Brain pericyte (primary cell): ENCODE measurements around the gene FBXW5.

Experiments used
- DNase-seq: peaks from one replicate; pipeline ENCODE4 v3.0.0-alpha.2; 2012; ENCODE audit warnings: low read depth, low spot score

Gene FBXW5

DNA sequence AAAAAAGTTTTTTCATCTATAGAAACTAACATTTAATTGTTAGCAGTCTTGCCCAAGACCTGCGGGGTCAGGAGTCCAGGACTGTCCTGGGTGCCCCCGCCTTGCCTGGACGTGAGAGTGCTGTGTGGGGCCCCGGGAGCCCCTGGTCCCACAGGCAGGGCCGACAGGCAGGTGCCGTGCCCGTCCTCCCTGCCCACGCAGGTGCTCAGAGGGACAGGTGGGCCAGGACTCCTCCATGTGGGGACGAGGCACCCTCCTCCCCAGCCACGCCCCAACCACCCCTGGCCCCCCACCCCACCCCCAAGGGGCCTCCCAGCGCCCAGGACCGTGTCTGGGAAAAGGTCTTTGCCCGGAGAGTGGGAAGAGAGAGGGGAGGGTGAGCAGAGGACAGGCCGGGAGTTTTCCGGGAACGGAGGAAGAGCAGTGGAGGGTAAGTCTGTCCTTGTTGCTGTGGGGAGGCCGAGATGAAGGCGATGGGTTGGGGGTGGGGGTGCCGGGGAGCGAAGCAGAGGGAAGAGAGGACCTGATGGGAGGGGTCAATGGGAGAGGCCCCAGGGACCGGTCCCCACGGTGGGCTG lies 4.8 kb upstream of the FBXW5 start:
- DNase-seq, result no peak

- no peak for DNase-seq
Measured at GRCh38 chr9:136947955-136948510, 3.5 kb upstream of the FBXW5 start.

DNA sequence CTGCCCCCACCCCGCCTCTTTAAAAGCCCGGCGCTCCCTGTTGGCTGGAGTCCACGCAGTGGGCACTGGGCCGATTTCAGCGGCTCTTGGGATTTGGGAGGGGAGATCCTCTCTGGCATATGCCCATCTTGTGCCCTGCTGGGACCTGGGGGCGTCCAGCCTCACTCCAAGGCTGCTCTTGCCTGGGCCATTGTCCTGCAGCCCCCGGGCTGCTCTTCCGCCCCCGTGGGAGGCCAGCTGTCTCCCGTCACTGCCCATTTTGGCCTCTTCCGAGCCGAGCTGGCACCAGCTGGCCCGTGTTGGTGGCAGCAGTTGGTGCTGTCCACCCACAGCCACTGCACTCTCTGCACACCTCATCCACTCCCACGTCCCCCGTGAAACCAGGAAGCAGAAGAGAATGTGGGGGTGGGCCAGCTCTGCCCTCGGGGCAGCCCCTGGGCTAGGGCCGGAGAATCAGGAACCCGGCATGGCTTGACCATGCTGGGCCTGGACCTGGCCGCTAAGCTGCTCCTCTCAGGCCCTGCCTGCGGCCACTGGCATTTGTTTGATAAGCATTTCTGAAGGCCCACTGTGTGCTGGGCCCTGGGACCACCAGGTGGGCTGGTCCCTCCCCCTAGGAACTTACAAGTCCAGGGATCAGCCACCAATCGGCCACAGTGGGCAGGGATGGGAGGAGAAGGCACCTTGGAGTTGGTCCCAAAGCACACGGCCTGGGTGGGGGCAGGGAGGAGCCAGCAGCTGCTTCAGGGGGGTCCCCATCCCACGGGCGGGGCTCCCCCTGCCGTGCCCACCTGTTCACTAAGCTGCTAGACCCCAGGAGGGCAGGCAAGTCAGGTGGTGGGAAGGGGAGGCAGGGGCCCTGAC lies 2.7 kb upstream of the FBXW5 start:
- no peak for DNase-seq

DNA sequence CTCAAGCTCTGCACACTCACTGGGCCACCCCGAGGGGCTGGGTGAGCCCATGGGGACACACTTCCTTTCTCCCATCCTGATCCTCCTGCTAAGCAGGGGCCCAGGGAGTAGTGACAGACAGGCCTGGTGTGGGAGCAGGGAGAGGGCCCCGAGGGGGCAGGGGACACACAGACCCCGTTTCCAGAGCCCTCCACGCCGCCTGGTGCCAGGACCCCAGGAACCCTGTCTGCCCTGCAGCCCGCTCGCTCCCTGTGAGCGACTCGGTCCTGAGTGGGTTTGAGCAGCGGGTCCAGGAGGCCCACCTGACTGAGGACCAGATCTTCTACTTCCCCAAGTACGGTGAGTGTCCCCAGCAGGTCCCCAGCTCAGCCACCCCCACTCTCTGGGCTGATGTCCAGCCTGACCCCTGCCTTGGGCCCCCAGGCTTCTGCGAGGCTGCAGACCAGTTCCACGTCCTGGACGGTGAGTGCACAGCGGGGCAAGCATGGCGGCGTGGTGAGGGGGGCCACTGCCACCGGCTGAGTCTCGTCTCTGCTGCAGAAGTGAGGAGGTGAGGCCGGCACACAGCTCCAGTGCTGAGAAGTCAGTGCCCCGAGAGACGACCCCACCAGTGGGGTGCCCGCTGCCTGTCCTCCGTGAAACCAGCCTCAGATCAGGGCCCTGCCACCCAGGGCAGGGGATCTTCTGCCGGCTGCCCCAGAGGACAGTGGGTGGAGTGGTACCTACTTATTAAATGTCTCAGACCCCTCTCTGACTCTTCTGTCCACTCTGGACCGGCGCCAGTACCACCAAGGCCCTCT lies 1.9 kb upstream of the FBXW5 start:
- DNase-seq, result no peak

- no peak for DNase-seq
Measured at GRCh38 chr9:136945333-136946227, 1.0 kb upstream of the FBXW5 start.

DNA sequence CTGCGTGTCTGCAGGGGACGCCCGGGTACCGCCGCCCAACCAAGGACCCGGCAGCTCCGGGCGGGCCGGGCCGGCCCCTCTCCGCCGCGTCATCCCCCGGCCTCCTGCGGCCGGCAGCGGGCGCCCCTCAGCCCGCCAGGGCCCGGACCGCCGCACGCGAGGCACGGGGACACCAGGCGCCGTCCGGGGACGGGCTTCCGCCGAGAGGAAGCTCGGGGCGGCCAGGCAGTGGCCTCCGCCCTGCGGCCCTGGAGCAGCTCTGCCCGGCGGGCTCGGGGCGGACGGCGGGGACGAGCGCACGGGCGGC lies 373 bp downstream of the FBXW5 start:
- no peak for DNase-seq

- no peak for DNase-seq
Measured at GRCh38 chr9:136943291-136944211, 987 bp downstream of the FBXW5 start.

GRCh38 chr9:136942881-136943230 lies 1.7 kb downstream of the FBXW5 start:
- DNase-seq, result no peak

DNA sequence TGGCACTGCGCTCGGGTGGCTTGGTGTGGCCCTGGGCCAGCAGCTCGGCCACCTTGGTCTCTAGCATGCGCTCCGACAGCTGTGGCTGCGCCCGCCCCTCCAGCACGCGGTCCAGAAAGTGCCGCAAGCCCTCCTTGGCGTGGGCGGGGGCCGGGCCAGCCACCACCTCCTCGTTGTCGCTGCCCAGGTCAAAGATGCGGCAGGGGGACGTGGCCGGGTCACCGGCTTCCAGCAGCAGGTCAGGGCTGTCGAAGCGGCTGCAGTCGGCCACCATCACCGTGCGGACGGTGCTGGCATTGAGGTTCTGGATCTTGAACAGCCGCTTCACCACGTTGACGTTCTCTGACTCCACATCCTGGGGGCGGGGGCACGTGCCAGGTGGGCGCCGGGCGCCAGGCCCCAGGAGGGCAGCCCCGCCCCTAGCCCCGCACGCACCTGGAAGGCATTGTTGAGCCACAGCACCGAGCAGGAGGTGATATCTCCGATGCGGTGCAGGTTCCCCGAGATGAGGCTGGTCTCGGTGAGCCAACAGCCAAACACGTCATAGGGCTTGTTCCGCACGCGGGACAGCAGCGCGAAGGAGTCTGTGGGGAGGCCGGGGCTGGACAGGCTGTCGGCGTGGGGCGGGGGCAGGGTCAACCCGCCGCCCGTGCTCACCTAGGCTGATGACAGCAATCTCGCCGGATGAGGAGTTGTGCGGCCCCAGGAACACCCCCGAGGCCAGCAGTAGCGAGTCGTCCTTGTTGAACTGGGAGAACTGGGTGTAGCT lies 2.2 kb downstream of the FBXW5 start:
- no peak for DNase-seq

DNA sequence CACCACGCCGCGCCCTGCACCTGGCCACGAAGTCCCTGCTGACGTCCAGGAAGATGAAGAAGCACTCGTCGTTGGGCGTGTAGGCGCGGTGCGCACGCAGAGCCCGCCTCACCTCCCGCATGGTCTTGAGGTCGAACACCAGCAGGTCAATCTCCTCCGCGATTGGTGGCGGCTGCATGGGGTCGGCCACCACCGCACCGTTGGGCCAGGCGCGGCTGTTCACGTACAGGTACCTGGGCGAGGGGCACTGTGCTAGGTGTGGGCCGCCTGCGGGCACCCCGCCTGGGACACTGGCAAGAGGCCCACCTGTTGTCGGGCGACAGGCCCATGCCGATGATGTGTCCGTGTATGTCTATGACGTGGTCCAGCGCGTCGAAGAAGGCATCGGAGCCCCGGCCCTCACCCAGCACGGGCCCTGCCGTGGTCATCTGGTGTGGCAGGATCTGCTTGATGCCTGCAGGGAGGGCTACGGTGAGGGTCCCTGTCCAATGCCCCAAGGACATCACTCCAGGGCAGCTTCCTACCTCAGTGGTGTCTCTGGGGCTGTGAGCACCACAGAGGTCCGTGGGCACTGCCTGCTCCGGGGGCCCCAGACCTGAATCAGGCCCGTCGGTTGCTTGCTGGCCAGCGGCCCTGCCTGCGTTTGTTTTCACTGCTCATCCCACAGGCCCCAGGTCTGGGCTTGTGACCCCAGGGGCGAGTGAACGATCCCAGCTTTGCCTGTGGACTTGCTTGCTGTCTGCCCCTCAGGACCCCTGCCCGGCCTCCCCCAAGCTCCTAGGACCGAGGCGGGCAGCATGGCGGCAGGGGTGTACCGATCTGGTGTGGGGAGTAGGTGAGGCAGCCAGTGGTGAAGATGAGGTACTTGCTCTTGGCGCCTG lies 3.1 kb downstream of the FBXW5 start:
- DNase-seq, result no peak

- no peak for DNase-seq
Measured at GRCh38 chr9:136940526-136941230, 3.9 kb downstream of the FBXW5 start.

- no peak for DNase-seq
Measured at GRCh38 chr9:136939996-136940525, 4.5 kb downstream of the FBXW5 start.

GRCh38 chr9:136939431-136939995 lies 5.0 kb downstream of the FBXW5 start:
- no peak for DNase-seq

DNA sequence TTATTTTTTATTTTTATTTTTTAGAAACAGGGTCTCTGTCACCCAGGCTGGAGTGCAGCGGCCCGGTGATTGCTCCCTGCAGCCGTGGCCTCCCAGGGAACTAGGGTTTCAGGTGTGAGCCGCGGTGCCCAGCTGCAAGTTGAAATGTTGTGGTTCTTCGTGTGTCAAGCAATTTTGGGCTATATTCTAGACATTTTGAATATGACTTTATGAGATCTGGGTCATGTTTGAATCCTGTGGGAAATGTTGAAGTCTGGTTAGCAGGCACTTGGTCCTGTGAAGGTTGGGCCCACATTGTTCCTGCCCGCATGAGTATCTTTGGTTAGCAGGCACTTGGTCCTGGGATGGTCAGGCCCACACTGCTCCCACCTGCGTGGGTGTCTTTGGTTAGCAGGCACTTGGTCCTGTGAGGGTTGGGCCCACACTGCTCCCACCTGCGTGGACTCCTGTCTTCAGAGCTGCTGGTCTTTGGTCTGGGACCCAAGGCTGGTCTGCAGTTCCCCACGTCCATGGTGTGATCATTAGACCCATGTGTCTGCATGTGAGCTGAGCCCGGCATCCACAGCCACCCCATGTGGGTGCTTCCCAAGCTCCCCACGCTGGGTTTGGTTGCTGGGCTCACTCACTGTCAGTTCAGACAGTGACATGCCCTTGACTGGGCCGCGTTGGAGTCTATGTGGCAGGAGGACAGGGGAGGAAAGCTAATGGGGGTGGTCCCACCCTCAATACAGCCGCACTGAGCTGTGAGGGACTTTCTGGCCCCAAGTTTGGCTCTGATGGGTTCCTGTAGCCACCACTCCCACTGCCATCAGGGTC lies 7.1 kb downstream of the FBXW5 start:
- DNase-seq, result no peak

DNA sequence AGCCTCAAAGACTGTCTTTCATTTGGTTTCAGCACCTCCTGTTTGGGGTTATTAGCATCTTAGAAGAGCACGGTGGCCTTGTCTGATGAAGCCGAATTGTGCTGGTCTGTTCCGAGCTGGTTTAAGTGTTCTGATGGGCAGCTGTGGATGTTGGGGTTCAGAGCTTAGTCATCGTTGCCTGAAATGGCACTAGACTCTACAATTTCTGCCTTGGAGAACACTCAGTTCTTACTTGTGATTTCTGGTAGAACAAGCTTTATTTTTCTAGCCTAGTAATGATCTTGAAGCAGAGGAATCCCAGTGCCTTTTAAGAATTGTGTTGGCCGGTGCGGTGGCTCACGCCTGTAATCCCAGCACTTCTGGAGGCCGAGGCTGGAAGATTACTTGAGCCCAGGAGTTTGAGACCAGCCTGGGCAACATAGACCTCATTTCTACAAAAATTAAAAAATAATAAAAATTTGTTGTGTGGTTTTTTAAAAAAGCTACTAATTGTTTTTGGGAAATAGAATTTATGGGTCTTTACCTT lies 7.8 kb downstream of the FBXW5 start:
- DNase-seq, result no peak

DNA sequence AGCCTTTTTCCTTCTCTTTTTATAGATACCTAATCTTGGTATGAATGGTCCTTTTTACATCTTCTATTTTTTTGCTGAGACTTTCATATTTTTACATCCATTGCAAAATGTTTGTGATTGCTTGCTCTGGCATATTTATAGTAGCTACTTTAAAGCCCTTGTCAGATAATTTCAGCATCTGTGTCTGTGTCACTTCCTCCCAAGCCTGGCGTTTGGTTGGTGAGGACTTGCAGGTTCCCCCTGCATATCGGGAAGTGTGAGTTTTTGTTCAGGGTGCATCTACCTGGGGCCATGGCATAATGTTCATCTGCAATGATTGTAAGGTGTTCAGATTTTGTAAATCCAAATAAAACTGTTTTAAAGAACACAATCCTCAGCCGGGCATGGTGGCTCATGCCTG lies 8.9 kb downstream of the FBXW5 start:
- DNase-seq, result no peak
